H9 (cell line): ENCODE results near the gene NUP155. TPM values are rescaled to one million over a fixed set of nuclear protein-coding genes. Genes with fewer than 3 reads are reported as not detected.

Experiments used
- DNase-seq: peaks from one replicate; pipeline ENCODE4 v3.0.0-alpha.2; 2017
- H2AFZ ChIP-seq: one replicate; pipeline ENCODE4 v1.6.1; 2013; ENCODE audit warnings: mild to moderate bottlenecking, low read length, control low read depth, moderate library complexity
- H2AK5ac ChIP-seq: 2 replicates; pipeline ENCODE4 v1.6.1; 2013; ENCODE audit warnings: low read length, control low read depth, mixed read lengths; ENCODE audit not compliant: insufficient read length
- H2BK120ac ChIP-seq: one replicate; pipeline ENCODE4 v1.6.1; 2013; ENCODE audit warnings: low read depth, mild to moderate bottlenecking, low read length, control low read depth, inconsistent platforms; ENCODE audit not compliant: poor library complexity, severe bottlenecking
- H2BK12ac ChIP-seq: 2 replicates; pipeline ENCODE4 v1.6.1; 2013; ENCODE audit warnings: low read length, control low read depth, mixed read lengths, low read depth; ENCODE audit not compliant: insufficient read length
- H2BK15ac ChIP-seq: 2 replicates; pipeline ENCODE4 v1.6.1; 2013; ENCODE audit warnings: low read depth, low read length, control low read depth
- H2BK20ac ChIP-seq: one replicate; pipeline ENCODE4 v1.6.1; 2013; ENCODE audit warnings: low read depth, mild to moderate bottlenecking, low read length, control low read depth, inconsistent platforms; ENCODE audit not compliant: poor library complexity, severe bottlenecking
- H2BK5ac ChIP-seq: 2 replicates; pipeline ENCODE4 v1.6.1; 2013; ENCODE audit warnings: low read length, control low read depth, mixed read lengths; ENCODE audit not compliant: insufficient read length
- H3K14ac ChIP-seq: 2 replicates; pipeline ENCODE4 v1.6.1; 2013; ENCODE audit warnings: low read length, control low read depth; ENCODE audit not compliant: insufficient read depth
- H3K18ac ChIP-seq: 2 replicates; pipeline ENCODE4 v1.6.1; 2013; ENCODE audit warnings: low read depth, mild to moderate bottlenecking, mixed read lengths, low read length, control low read depth; ENCODE audit not compliant: insufficient read length
- H3K23ac ChIP-seq: 2 replicates; pipeline ENCODE4 v1.6.1; 2013; ENCODE audit warnings: low read length, control low read depth, mixed read lengths, low read depth; ENCODE audit not compliant: insufficient read length
- H3K23me2 ChIP-seq: 2 replicates; pipeline ENCODE4 v1.6.1; 2013; ENCODE audit warnings: low read depth, mild to moderate bottlenecking, mixed read lengths, low read length, control low read depth; ENCODE audit not compliant: insufficient read length, poor library complexity, severe bottlenecking
- H3K27ac ChIP-seq: 2 replicates; pipeline ENCODE4 v1.5.1; 2013; ENCODE audit warnings: low read length, control low read depth, mixed read lengths, low read depth; ENCODE audit not compliant: insufficient read length
- H3K27me3 ChIP-seq: 2 replicates; pipeline ENCODE4 v1.6.1; 2013; ENCODE audit warnings: low read length, control low read depth, inconsistent platforms; ENCODE audit not compliant: insufficient read depth
- H3K4ac ChIP-seq: 2 replicates; pipeline ENCODE4 v1.6.1; 2013; ENCODE audit warnings: low read depth, mild to moderate bottlenecking, control low read depth, inconsistent platforms, low read length, moderate library complexity
- H3K4me1 ChIP-seq: 2 replicates; pipeline ENCODE4 v1.6.1; 2013; ENCODE audit warnings: low read length, control low read depth, inconsistent platforms; ENCODE audit not compliant: insufficient read depth
- H3K4me2 ChIP-seq: 2 replicates; pipeline ENCODE4 v1.6.1; 2013; ENCODE audit warnings: low read length, control low read depth, mixed read lengths; ENCODE audit not compliant: insufficient read length, insufficient read depth
- H3K56ac ChIP-seq: 2 replicates; pipeline ENCODE4 v1.6.1; 2013; ENCODE audit warnings: low read depth, mild to moderate bottlenecking, mixed read lengths, low read length, control low read depth; ENCODE audit not compliant: insufficient read length
- H3K79me1 ChIP-seq: 2 replicates; pipeline ENCODE4 v1.6.1; 2013; ENCODE audit warnings: low read depth, mild to moderate bottlenecking, moderate library complexity, low read length, control low read depth, inconsistent platforms; ENCODE audit not compliant: insufficient read depth, poor library complexity, severe bottlenecking
- H3K79me2 ChIP-seq: 2 replicates; pipeline ENCODE4 v1.6.1; 2013; ENCODE audit warnings: low read length, control low read depth, inconsistent platforms; ENCODE audit not compliant: insufficient read depth
- H3K9ac ChIP-seq: 2 replicates; pipeline ENCODE4 v1.6.1; 2013; ENCODE audit warnings: low read length, control low read depth, mixed read lengths; ENCODE audit not compliant: insufficient read length; ENCODE audit errors: extremely low read depth
- H3K9me3 ChIP-seq: one replicate; pipeline ENCODE4 v1.6.1; 2013; ENCODE audit warnings: low read depth, low read length, inconsistent platforms; ENCODE audit not compliant: control insufficient read depth
- H3T11ph ChIP-seq: one replicate; pipeline ENCODE4 v1.6.1; 2013; ENCODE audit warnings: mild to moderate bottlenecking, low read length, control low read depth, inconsistent platforms
- H4K20me1 ChIP-seq: one replicate; pipeline ENCODE4 v1.6.1; 2013; ENCODE audit not compliant: control insufficient read depth, insufficient read length, insufficient read depth
- H4K5ac ChIP-seq: 2 replicates; pipeline ENCODE4 v1.6.1; 2013; ENCODE audit warnings: low read depth, mild to moderate bottlenecking, mixed read lengths, low read length, control low read depth; ENCODE audit not compliant: insufficient read length
- H4K8ac ChIP-seq: replicated peaks from 2 replicates; pipeline ENCODE4 v1.6.1; 2013; ENCODE audit warnings: low read length, control low read depth, mixed read lengths, low read depth; ENCODE audit not compliant: insufficient read length
- H4K91ac ChIP-seq: 2 replicates; pipeline ENCODE4 v1.6.1; 2013; ENCODE audit warnings: low read depth, mild to moderate bottlenecking, moderate library complexity, mixed read lengths, low read length, control low read depth; ENCODE audit not compliant: insufficient read length
- H3K27ac Mint-ChIP-seq, 3 experiments: 2 replicates in 2 of 3; 3 replicates in 1 of 3; pipeline ENCODE4 v1.8.0; 2020 to 2021; ENCODE audit warnings: mixed read lengths in 3 of 3, mild to moderate bottlenecking in 1 of 3, moderate library complexity in 1 of 3
- H3K27me3 Mint-ChIP-seq: 2 replicates; pipeline ENCODE4 v1.8.0; 2021; ENCODE audit warnings: low read depth, mild to moderate bottlenecking, moderate library complexity, mixed read lengths
- H3K36me3 Mint-ChIP-seq, 3 experiments: 2 replicates in 2 of 3; 3 replicates in 1 of 3; pipeline ENCODE4 v1.8.0; 2020 to 2021; ENCODE audit warnings: low read depth in 3 of 3, mixed read lengths in 3 of 3; ENCODE audit not compliant: insufficient read depth in 1 of 3
- H3K4me1 Mint-ChIP-seq, 2 experiments: 2 replicates each; pipeline ENCODE4 v1.8.0; 2020; ENCODE audit warnings: mixed read lengths in 2 of 2
- H3K4me3 Mint-ChIP-seq, 2 experiments: 2 replicates in 1 of 2; 3 replicates in 1 of 2; pipeline ENCODE4 v1.8.0; 2020 to 2021; ENCODE audit warnings: mild to moderate bottlenecking in 2 of 2, mixed read lengths in 2 of 2, moderate library complexity in 1 of 2
- H3K9me3 Mint-ChIP-seq, 2 experiments: 2 replicates in 1 of 2; 3 replicates in 1 of 2; pipeline ENCODE4 v1.8.0; 2020; ENCODE audit warnings: mild to moderate bottlenecking in 2 of 2, mixed read lengths in 2 of 2, moderate library complexity in 1 of 2
- CTCF ChIP-seq: fragments of 200-600 bp; sonication (generic); conservative IDR thresholded peaks from 3 replicates; pipeline ENCODE4 v1.8.0; 2021; ENCODE audit warnings: antibody characterized with exemption, mild to moderate bottlenecking
- WGBS: extraction: QIAGEN DNeasy Blood & Tissue Kit; methylation state at CpG from one replicate; pipeline ENCODE4 v1.1.7; 2013; ENCODE audit warnings: missing lambda C conversion rate, low lambda C conversion rate, mixed read lengths; ENCODE audit not compliant: insufficient read length; ENCODE audit errors: extremely low coverage; 5-methylcytosine and 5-hydroxymethylcytosine counted together
- total RNA-seq: library from RNA; stranded (reverse); gene quantifications from 2 replicates; pipeline ENCODE4 v1.2.1, GENCODE V29; 2021

Gene NUP155
- total RNA-seq, 1 experiment from 2014 or later = 82.4 TPM

GRCh38 chr5:37391591-37391990 is 20.7 kb upstream of the NUP155 start:
- Histone ChIP-seq H3T11ph (no peak overlapping the region), H4K91ac (no peak overlapping the region), H3K27me3 (no peaks in the 10 kb centered on the region), H3K18ac (no peak overlapping the region), H3K79me1 (no peaks in the 10 kb centered on the region), H3K23me2 (no peaks in the 10 kb centered on the region), H3K9me3 (no peaks in the 10 kb centered on the region), H3K4me2 (no peak overlapping the region), H3K27ac (no peak overlapping the region), H4K20me1 (no peaks in the 10 kb centered on the region), H2AK5ac (no peak overlapping the region), H3K79me2 (no peaks in the 10 kb centered on the region), H3K56ac (no peak overlapping the region), H2BK120ac (no peak overlapping the region), H2BK5ac (no peak overlapping the region), H2BK15ac (no peak overlapping the region), H3K14ac (no peak overlapping the region), H2AFZ (no peak overlapping the region), H4K5ac (no peak overlapping the region), H3K9ac (no peak overlapping the region), H3K23ac (no peak overlapping the region), H2BK20ac (no peak overlapping the region), H3K4me1 (no peaks in the 10 kb centered on the region), H3K4ac (no peak overlapping the region), H2BK12ac (no peak overlapping the region), H4K8ac (no peak overlapping the region)
- Mint-ChIP-seq H3K27ac (no peak overlapping the region), H3K4me3 (no peak overlapping the region), H3K27me3 (no peaks in the 10 kb centered on the region), H3K36me3 (peaks cover 10 to 29% (median 24%) of the 10 kb centered on the region in 3 experiments; a peak in 6 of 7 replicates), H3K9me3 (no peaks in the 10 kb centered on the region), H3K4me1 (no peaks in the 10 kb centered on the region)
- no CpG with 5 or more reads among the region's 3 CpGs for WGBS
- no peak for TF ChIP-seq CTCF
- no peak for DNase-seq
